ENCODE measurements around the gene TSFM.

DNA sequence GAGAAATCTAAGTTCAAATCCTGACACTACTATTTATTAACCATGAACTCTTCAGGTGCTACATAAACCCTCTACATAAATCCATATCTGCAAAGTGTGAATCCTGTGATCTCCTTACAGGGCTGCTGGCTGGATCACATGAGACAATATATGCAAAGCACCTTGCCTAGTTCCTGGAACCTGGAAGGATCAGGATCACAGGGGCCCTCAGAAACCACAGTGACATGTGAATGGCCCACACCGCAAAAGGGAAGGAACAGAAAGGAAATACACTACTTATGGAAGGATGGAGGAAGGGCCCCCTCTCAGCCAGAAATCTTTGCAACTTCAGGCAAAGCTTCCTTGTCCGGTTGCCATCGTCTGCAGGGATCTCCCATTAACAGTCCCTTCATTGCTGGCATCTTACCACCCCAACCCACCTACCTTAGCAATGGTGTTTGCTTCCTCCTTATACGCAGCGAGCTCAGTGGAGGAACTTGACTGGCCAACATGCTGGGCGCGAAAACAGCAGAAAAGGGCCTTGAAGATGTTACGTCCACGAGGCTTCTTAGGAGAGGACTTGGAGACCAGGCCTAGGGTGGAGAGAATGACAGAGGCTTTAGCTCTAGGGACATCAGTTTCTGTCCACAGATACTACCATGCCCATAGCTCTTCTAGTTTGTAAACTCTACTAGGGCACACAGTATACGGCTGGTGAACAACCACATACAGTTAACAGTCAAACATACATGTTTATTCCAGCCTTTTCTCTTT is 46.6 kb downstream of the TSFM start:
- TF ChIP-seq POLR2AphosphoS5 (IDR thresholded peaks at IDR 0.05; ENCODE audit: control insufficient read depth, insufficient read depth, low read depth, low read length) (no peak), RAD51 (IDR thresholded peaks at IDR 0.05; ENCODE audit: borderline replicate concordance, low read depth) (no peak), SIN3A (IDR thresholded peaks at IDR 0.05; ENCODE audit: borderline replicate concordance in 2 of 2, control insufficient read depth in 1 of 2, low read depth in 2 of 2, low read length in 2 of 2) (no peak), CREB1 (IDR thresholded peaks at IDR 0.05) (no peak), CREB1 (CRISPR knock-in tag; IDR thresholded peaks at IDR 0.05) (no peak), HDAC1 (IDR thresholded peaks at IDR 0.05) (no peak), FOXK1 (CRISPR knock-in tag; IDR thresholded peaks at IDR 0.05; ENCODE audit: borderline replicate concordance) (no peak), EZH2 (IDR thresholded peaks at IDR 0.05; ENCODE audit: borderline replicate concordance, low read depth, low read length) (no peak)
- TF ChIP-seq, protein P1, sequence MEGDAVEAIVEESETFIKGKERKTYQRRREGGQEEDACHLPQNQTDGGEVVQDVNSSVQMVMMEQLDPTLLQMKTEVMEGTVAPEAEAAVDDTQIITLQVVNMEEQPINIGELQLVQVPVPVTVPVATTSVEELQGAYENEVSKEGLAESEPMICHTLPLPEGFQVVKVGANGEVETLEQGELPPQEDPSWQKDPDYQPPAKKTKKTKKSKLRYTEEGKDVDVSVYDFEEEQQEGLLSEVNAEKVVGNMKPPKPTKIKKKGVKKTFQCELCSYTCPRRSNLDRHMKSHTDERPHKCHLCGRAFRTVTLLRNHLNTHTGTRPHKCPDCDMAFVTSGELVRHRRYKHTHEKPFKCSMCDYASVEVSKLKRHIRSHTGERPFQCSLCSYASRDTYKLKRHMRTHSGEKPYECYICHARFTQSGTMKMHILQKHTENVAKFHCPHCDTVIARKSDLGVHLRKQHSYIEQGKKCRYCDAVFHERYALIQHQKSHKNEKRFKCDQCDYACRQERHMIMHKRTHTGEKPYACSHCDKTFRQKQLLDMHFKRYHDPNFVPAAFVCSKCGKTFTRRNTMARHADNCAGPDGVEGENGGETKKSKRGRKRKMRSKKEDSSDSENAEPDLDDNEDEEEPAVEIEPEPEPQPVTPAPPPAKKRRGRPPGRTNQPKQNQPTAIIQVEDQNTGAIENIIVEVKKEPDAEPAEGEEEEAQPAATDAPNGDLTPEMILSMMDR (IDR thresholded peaks at IDR 0.05 in 2 of 3, conservative IDR thresholded peaks at IDR 0.05 in 1 of 3; ENCODE audit: insufficient read depth in 2 of 3, low read depth in 1 of 3, low read length in 3 of 3) = no peak
- TF ChIP-seq, protein P2, sequence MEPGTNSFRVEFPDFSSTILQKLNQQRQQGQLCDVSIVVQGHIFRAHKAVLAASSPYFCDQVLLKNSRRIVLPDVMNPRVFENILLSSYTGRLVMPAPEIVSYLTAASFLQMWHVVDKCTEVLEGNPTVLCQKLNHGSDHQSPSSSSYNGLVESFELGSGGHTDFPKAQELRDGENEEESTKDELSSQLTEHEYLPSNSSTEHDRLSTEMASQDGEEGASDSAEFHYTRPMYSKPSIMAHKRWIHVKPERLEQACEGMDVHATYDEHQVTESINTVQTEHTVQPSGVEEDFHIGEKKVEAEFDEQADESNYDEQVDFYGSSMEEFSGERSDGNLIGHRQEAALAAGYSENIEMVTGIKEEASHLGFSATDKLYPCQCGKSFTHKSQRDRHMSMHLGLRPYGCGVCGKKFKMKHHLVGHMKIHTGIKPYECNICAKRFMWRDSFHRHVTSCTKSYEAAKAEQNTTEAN (CRISPR knock-in tag; IDR thresholded peaks at IDR 0.05) = no peak
- TF ChIP-seq, protein P3, sequence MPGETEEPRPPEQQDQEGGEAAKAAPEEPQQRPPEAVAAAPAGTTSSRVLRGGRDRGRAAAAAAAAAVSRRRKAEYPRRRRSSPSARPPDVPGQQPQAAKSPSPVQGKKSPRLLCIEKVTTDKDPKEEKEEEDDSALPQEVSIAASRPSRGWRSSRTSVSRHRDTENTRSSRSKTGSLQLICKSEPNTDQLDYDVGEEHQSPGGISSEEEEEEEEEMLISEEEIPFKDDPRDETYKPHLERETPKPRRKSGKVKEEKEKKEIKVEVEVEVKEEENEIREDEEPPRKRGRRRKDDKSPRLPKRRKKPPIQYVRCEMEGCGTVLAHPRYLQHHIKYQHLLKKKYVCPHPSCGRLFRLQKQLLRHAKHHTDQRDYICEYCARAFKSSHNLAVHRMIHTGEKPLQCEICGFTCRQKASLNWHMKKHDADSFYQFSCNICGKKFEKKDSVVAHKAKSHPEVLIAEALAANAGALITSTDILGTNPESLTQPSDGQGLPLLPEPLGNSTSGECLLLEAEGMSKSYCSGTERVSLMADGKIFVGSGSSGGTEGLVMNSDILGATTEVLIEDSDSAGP (CRISPR knock-in tag; IDR thresholded peaks at IDR 0.05) = no peak

All from K562 (cell line).